Measurements from ENCODE around the gene EEF1B2. TPM values are rescaled to one million over a fixed set of nuclear protein-coding genes. Genes with fewer than 3 reads are reported as not detected.
"Not testable (repeated sequence)": the region's sequence is repeated elsewhere in the genome, so short reads cannot be mapped to it uniquely, and the experiment has no call there.

Gene EEF1B2
- 603 TPM for total RNA-seq

- Histone ChIP-seq H3K9ac (ENCODE audit: low read depth in 1 of 3, low read length in 3 of 3) (peak within 1 kb of the TSS; percentile 78 to 93 (median 86)), H3K4me3 (ENCODE audit: low read length in 3 of 3) (peak within 1 kb of the TSS; percentile 72 to 100 (median 76)), H3K4me1 (ENCODE audit: control insufficient read depth in 3 of 3, insufficient read depth in 3 of 3, low read length in 3 of 3) (peaks cover 26 to 37% (median 29%) of the 10 kb centered on the region in 3 donors), H3K9me3 (ENCODE audit: control insufficient read depth in 3 of 3, low read length in 3 of 3) (no peaks in the 10 kb centered on the region), H3K36me3 (ENCODE audit: control insufficient read depth in 3 of 3, insufficient read depth in 3 of 3, low read length in 3 of 3) (peaks cover 21 to 27% (median 22%) of the 10 kb centered on the region in 3 donors), H3K27ac (ENCODE audit: low read depth, low read length) (peak within 1 kb of the TSS; percentile 89), H3K27me3 (ENCODE audit: control insufficient read depth in 3 of 3, insufficient read depth in 3 of 3, low read length in 3 of 3) (no peaks in the 10 kb centered on the region)
Observed at GRCh38 chr2:206159346-206160124, at the start of gene EEF1B2, which contains the start of gene NDUFS1. Gene EEF1B2, plus strand, starts transcription at chr2:206159895. Its CDS starts 85 bp downstream, at chr2:206159980. Gene NDUFS1, minus strand, starts transcription at chr2:206159444. Its CDS starts 5,766 bp downstream, at chr2:206153678.

DNA sequence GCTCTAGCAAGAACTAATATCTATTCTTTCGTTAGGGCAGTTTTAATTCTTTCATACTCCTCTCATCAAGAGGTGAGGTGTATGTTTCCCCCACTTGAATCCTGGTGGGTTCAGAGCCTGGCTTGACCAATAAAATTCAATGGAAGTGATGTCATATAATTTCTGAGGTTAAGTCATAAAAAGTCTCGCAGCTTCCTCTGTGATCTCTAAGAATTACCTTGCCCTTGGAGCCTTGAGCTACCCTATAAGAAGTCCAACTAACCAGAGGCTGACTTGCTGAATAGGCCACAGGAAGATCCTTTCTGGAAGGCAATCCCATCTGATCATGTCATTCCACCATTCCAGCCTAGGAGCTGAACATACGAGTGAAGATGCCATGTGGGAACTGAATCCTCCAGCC, 47.6 kb upstream of the EEF1B2 start:
- Histone ChIP-seq H3K9me3 (ENCODE audit: control insufficient read depth in 3 of 3, low read length in 3 of 3) (peaks cover 0 to 3% (median 0%) of the 10 kb centered on the region in 3 donors), H3K27me3 (ENCODE audit: control insufficient read depth in 3 of 3, insufficient read depth in 3 of 3, low read length in 3 of 3) (no peaks in the 10 kb centered on the region), H3K4me3 (ENCODE audit: low read length in 3 of 3) (no peak overlapping the region), H3K36me3 (ENCODE audit: control insufficient read depth in 3 of 3, insufficient read depth in 3 of 3, low read length in 3 of 3) (peaks cover 9 to 13% (median 11%) of the 10 kb centered on the region in 3 donors), H3K4me1 (ENCODE audit: control insufficient read depth in 3 of 3, insufficient read depth in 3 of 3, low read length in 3 of 3) (no peaks in the 10 kb centered on the region), H3K27ac (ENCODE audit: low read depth, low read length) (no peak overlapping the region), H3K9ac (ENCODE audit: low read depth in 1 of 3, low read length in 3 of 3) (no peak overlapping the region)

- Histone ChIP-seq H3K27ac (ENCODE audit: low read depth, low read length) (no peak overlapping the region), H3K9me3 (ENCODE audit: control insufficient read depth in 3 of 3, low read length in 3 of 3) (peaks cover 0 to 3% (median 0%) of the 10 kb centered on the region in 3 donors), H3K9ac (ENCODE audit: low read depth in 1 of 3, low read length in 3 of 3) (no peak overlapping the region), H3K27me3 (ENCODE audit: control insufficient read depth in 3 of 3, insufficient read depth in 3 of 3, low read length in 3 of 3) (no peaks in the 10 kb centered on the region), H3K4me1 (ENCODE audit: control insufficient read depth in 3 of 3, insufficient read depth in 3 of 3, low read length in 3 of 3) (no peaks in the 10 kb centered on the region), H3K36me3 (ENCODE audit: control insufficient read depth in 3 of 3, insufficient read depth in 3 of 3, low read length in 3 of 3) (peaks cover 11 to 14% (median 13%) of the 10 kb centered on the region in 3 donors), H3K4me3 (ENCODE audit: low read length in 3 of 3) (no peak overlapping the region)
Observed at GRCh38 chr2:206112846-206113547, 46.7 kb upstream of the EEF1B2 start.

DNA sequence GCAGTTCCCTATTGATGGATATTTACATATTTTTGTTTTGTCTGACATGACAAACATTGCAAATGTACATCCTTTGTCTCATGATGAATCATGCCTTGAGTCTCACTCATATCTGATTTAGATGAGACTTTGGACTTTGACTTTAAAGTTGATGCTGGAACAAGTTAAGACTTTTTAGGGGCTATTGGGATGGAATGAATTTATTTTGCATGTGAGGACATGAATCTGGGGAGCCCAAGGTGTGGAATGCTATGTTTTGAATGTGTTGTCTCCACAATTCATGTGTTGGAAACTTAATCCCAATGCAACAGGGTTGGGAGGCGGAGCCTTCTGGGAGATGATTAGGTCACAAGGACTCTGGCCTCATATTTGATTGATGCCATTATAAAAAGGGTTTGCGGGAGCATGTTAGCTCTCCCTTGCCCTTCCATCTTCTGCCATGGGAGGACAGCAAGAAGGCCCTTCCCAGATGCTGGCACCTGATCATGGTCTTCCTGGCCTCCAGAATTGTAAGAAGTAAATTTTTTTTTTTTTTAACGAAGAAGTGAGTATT, 44.6 kb upstream of the EEF1B2 start:
- Histone ChIP-seq H3K9me3 (ENCODE audit: control insufficient read depth in 3 of 3, low read length in 3 of 3) (peaks cover 0 to 3% (median 0%) of the 10 kb centered on the region in 3 donors), H3K27me3 (ENCODE audit: control insufficient read depth in 3 of 3, insufficient read depth in 3 of 3, low read length in 3 of 3) (no peaks in the 10 kb centered on the region), H3K4me1 (ENCODE audit: control insufficient read depth in 3 of 3, insufficient read depth in 3 of 3, low read length in 3 of 3) (no peaks in the 10 kb centered on the region), H3K36me3 (ENCODE audit: control insufficient read depth in 3 of 3, insufficient read depth in 3 of 3, low read length in 3 of 3) (peaks cover 15 to 17% (median 17%) of the 10 kb centered on the region in 3 donors), H3K9ac (ENCODE audit: low read depth in 1 of 3, low read length in 3 of 3) (no peak overlapping the region), H3K27ac (ENCODE audit: low read depth, low read length) (no peak overlapping the region), H3K4me3 (ENCODE audit: low read length in 3 of 3) (no peak overlapping the region)

DNA sequence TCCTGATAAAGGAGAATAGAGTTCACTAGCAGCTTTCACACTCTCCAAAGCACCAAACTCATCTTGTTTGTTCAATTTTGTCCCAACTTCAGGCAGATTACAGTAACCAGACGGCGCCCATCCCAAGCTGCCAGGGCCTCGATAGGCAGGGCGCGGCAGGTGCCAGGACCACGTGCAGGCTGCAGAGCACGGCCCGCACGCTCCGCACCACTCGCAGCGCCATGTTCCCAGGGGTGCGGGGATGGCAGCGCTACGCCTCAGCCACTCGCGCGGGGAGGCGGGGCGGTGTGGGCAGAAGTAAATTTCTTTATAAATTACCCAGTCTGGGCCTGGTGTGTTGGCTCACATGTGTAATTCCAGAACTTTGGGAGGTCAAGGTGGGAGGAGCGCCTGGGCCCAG, 43.4 kb upstream of the EEF1B2 start:
- Histone ChIP-seq H3K36me3 (ENCODE audit: control insufficient read depth in 3 of 3, insufficient read depth in 3 of 3, low read length in 3 of 3) (peaks cover 21 to 27% (median 27%) of the 10 kb centered on the region in 3 donors), H3K4me1 (ENCODE audit: control insufficient read depth in 3 of 3, insufficient read depth in 3 of 3, low read length in 3 of 3) (no peaks in the 10 kb centered on the region), H3K9me3 (ENCODE audit: control insufficient read depth in 3 of 3, low read length in 3 of 3) (peaks cover 0 to 3% (median 0%) of the 10 kb centered on the region in 3 donors), H3K27me3 (ENCODE audit: control insufficient read depth in 3 of 3, insufficient read depth in 3 of 3, low read length in 3 of 3) (no peaks in the 10 kb centered on the region), H3K9ac (ENCODE audit: low read depth in 1 of 3, low read length in 3 of 3) (no peak overlapping the region), H3K4me3 (ENCODE audit: low read length in 3 of 3) (no peak overlapping the region), H3K27ac (ENCODE audit: low read depth, low read length) (no peak overlapping the region)

GRCh38 chr2:206122569-206122968, 37.1 kb upstream of the EEF1B2 start:
- not testable (repeated sequence) for H3K4me1 ChIP-seq (ENCODE audit: control insufficient read depth in 3 of 3, insufficient read depth in 3 of 3, low read length in 3 of 3); H3K4me3 ChIP-seq (ENCODE audit: low read length in 3 of 3); H3K9me3 ChIP-seq (ENCODE audit: control insufficient read depth in 3 of 3, low read length in 3 of 3); H3K27ac ChIP-seq (ENCODE audit: low read depth, low read length); H3K27me3 ChIP-seq (ENCODE audit: control insufficient read depth in 3 of 3, insufficient read depth in 3 of 3, low read length in 3 of 3); H3K9ac ChIP-seq (ENCODE audit: low read depth in 1 of 3, low read length in 3 of 3)
- H3K36me3 ChIP-seq (ENCODE audit: control insufficient read depth in 3 of 3, insufficient read depth in 3 of 3, low read length in 3 of 3) = peaks cover 47 to 65% (median 61%) of the 10 kb centered on the region in 3 donors

DNA sequence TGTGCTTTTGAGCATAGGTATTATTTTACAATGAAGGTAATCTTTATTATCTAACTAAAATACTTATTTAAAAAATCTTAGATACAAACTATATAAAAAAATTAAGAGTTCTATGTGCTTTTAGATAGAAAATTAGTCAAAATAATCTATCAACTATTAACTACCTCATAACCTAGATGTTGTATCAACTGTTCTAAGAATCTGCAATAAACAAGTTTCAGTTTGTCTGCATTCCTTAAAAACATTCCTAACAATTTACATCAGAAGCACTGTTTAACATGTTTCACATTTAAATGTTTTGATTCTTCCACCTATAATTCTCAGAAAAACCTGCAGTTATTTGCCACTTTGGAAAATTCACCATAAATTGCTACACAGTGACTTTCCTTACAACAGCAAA, 33.8 kb upstream of the EEF1B2 start:
- H3K4me3 ChIP-seq (ENCODE audit: low read length in 3 of 3) = no peak overlapping the region
- H3K27ac ChIP-seq (ENCODE audit: low read depth, low read length) = no peak overlapping the region
- H3K9ac ChIP-seq (ENCODE audit: low read depth in 1 of 3, low read length in 3 of 3) = no peak overlapping the region
- H3K9me3 ChIP-seq (ENCODE audit: control insufficient read depth in 3 of 3, low read length in 3 of 3) = no peaks in the 10 kb centered on the region
- H3K36me3 ChIP-seq (ENCODE audit: control insufficient read depth in 3 of 3, insufficient read depth in 3 of 3, low read length in 3 of 3) = peaks cover 53 to 72% (median 72%) of the 10 kb centered on the region in 3 donors
- no peaks in the 10 kb centered on the region for H3K4me1 ChIP-seq (ENCODE audit: control insufficient read depth in 3 of 3, insufficient read depth in 3 of 3, low read length in 3 of 3)
- no peaks in the 10 kb centered on the region for H3K27me3 ChIP-seq (ENCODE audit: control insufficient read depth in 3 of 3, insufficient read depth in 3 of 3, low read length in 3 of 3)

- Histone ChIP-seq H3K27ac (ENCODE audit: low read depth, low read length) (no peak overlapping the region), H3K4me3 (ENCODE audit: low read length in 3 of 3) (no peak overlapping the region), H3K9me3 (ENCODE audit: control insufficient read depth in 3 of 3, low read length in 3 of 3) (no peaks in the 10 kb centered on the region), H3K36me3 (ENCODE audit: control insufficient read depth in 3 of 3, insufficient read depth in 3 of 3, low read length in 3 of 3) (peaks cover 50 to 69% (median 61%) of the 10 kb centered on the region in 3 donors), H3K4me1 (ENCODE audit: control insufficient read depth in 3 of 3, insufficient read depth in 3 of 3, low read length in 3 of 3) (no peaks in the 10 kb centered on the region), H3K9ac (ENCODE audit: low read depth in 1 of 3, low read length in 3 of 3) (no peak overlapping the region), H3K27me3 (ENCODE audit: control insufficient read depth in 3 of 3, insufficient read depth in 3 of 3, low read length in 3 of 3) (no peaks in the 10 kb centered on the region)
Observed at GRCh38 chr2:206127656-206128055, 32.0 kb upstream of the EEF1B2 start.

DNA sequence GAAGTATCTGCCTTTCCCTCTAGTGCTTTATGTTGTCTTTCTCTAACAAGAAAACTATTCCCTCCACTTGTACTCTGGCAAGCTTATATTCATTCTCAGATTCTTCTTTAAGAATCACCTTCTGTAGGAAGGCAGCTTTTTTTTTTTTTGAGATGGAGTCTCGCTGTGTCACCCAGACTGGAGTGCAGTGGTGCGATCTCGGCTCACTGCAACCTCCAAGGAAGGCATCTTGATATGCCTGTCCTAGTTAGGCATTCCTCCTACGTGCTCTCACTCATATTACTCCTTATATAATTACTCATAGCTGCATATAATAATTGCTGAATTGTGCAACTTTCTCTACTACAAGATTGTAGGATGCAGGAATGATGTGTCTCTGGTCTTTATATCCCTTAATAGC, 16.2 kb upstream of the EEF1B2 start:
- H3K4me1 ChIP-seq (ENCODE audit: control insufficient read depth in 3 of 3, insufficient read depth in 3 of 3, low read length in 3 of 3) = no peaks in the 10 kb centered on the region
- no peak overlapping the region for H3K27ac ChIP-seq (ENCODE audit: low read depth, low read length)
- H3K9me3 ChIP-seq (ENCODE audit: control insufficient read depth in 3 of 3, low read length in 3 of 3) = no peaks in the 10 kb centered on the region
- no peak overlapping the region for H3K4me3 ChIP-seq (ENCODE audit: low read length in 3 of 3)
- no peaks in the 10 kb centered on the region for H3K27me3 ChIP-seq (ENCODE audit: control insufficient read depth in 3 of 3, insufficient read depth in 3 of 3, low read length in 3 of 3)
- H3K36me3 ChIP-seq (ENCODE audit: control insufficient read depth in 3 of 3, insufficient read depth in 3 of 3, low read length in 3 of 3) = peaks cover 44 to 79% (median 70%) of the 10 kb centered on the region in 3 donors
- H3K9ac ChIP-seq (ENCODE audit: low read depth in 1 of 3, low read length in 3 of 3) = no peak overlapping the region
